Endothelial cell of umbilical vein (primary cell): Measurements from ENCODE around the gene JUNB. TPM values are rescaled to one million over a fixed set of nuclear protein-coding genes. Genes with fewer than 3 reads are reported as not detected.
A peak's percentile ranks its signal among the peaks of the same experiment; 100 is the strongest.

Source experiments
- BruUV-seq: library from RNA; stranded (reverse); fragments of 400-500 nt; replicated peaks from 2 replicates; lab custom pipeline; 2021; lab: Mats Ljungman, UMichigan
- CTCF ChIA-PET: fragments of 300-600, 350-600 bp; sonication (Branson Sonifier 250); formaldehyde crosslinking; loops from one replicate; lab custom pipeline; 2021; ENCODE audit warnings: antibody characterized with exemption, inconsistent platforms; lab: Charles Lee
- POLR2A ChIA-PET: fragments of 300-600, 350-600 bp; sonication (Branson Sonifier 250); formaldehyde crosslinking; loops from one replicate; lab custom pipeline; 2021; ENCODE audit warnings: antibody characterized with exemption, inconsistent platforms; lab: Charles Lee
- DNase-seq: peaks from one replicate; pipeline ENCODE4 v3.0.0-alpha.2; 2011; ENCODE audit warnings: low read depth, low spot score
- FAIRE-seq: peaks from 2 replicates; lab custom pipeline; 2011; peaks lifted over from hg19 to GRCh38; lab: Jason Lieb, UNC
- H2AFZ ChIP-seq: 2 replicates; pipeline ENCODE4 v1.6.0; 2012; ENCODE audit warnings: low read depth, low read length, control low read depth, inconsistent platforms
- H3K27ac ChIP-seq: 2 replicates; pipeline ENCODE4 v1.5.1; 2011; ENCODE audit warnings: low read depth, mild to moderate bottlenecking, control low read depth, low read length, moderate library complexity; ENCODE audit not compliant: insufficient read depth
- H3K27me3 ChIP-seq, 2 experiments: 2 replicates each; pipeline versions ENCODE4 v1.6.0 to v1.6.1; 2011; ENCODE audit warnings: low read length in 2 of 2, mixed read lengths in 1 of 2; ENCODE audit not compliant: control insufficient read depth in 2 of 2, insufficient read depth in 2 of 2
- H3K36me3 ChIP-seq, 2 experiments: 2 replicates in 1 of 2; 3 replicates in 1 of 2; pipeline ENCODE4 v1.5.1; 2011; ENCODE audit warnings: low read length in 2 of 2, mild to moderate bottlenecking in 1 of 2, moderate library complexity in 1 of 2; ENCODE audit not compliant: control insufficient read depth in 2 of 2, insufficient read depth in 2 of 2; ENCODE audit errors: extremely low read depth in 1 of 2
- H3K4me1 ChIP-seq: 3 replicates; pipeline ENCODE4 v1.5.1; 2011; ENCODE audit warnings: mild to moderate bottlenecking, low read length; ENCODE audit not compliant: control insufficient read depth, insufficient read depth; ENCODE audit errors: extremely low read depth
- H3K4me2 ChIP-seq: 2 replicates; pipeline ENCODE4 v1.6.1; 2011; ENCODE audit warnings: low read length, control low read depth, mixed read lengths; ENCODE audit not compliant: insufficient read depth
- H3K4me3 ChIP-seq, 3 experiments: fragments of 200-600 bp in 1 of 3; sonication (generic), shearing (Covaris generic) in 1 of 3; replicated peaks in 1 of 3; 2 replicates each; pipeline ENCODE4 v1.5.1; 2011 to 2016; ENCODE audit warnings: control low read depth in 3 of 3, low read length in 3 of 3, mild to moderate bottlenecking in 2 of 3, inconsistent platforms in 1 of 3, low read depth in 1 of 3, moderate library complexity in 1 of 3; ENCODE audit not compliant: insufficient read depth in 1 of 3
- H3K79me2 ChIP-seq: 2 replicates; pipeline ENCODE4 v1.6.0; 2012; ENCODE audit warnings: low read length, inconsistent platforms; ENCODE audit not compliant: control insufficient read depth, insufficient read depth
- H3K9ac ChIP-seq: replicated peaks from 2 replicates; pipeline ENCODE3; 2011; ENCODE audit warnings: low read length, control low read depth; ENCODE audit not compliant: insufficient read depth; ENCODE audit errors: extremely low read depth
- H3K9me1 ChIP-seq: replicated peaks from 3 replicates; pipeline ENCODE4 v1.6.0; 2011; ENCODE audit warnings: mild to moderate bottlenecking, low read length; ENCODE audit not compliant: control insufficient read depth, insufficient read depth; ENCODE audit errors: extremely low read depth
- H3K9me3 ChIP-seq: replicated peaks from 2 replicates; pipeline ENCODE4 v1.5.1; 2012; ENCODE audit warnings: low read length, inconsistent platforms; ENCODE audit not compliant: control insufficient read depth, insufficient read depth
- H4K20me1 ChIP-seq: replicated peaks from 2 replicates; pipeline ENCODE3; 2011; ENCODE audit warnings: mild to moderate bottlenecking, low read length; ENCODE audit not compliant: control insufficient read depth, insufficient read depth; ENCODE audit errors: extremely low read depth
- EZH2 ChIP-seq: IDR thresholded peaks from 2 replicates; pipeline ENCODE4 v1.6.1; 2012; ENCODE audit warnings: borderline replicate concordance, low read depth, mild to moderate bottlenecking, moderate library complexity, low read length, inconsistent platforms; ENCODE audit not compliant: severe bottlenecking
- FOS ChIP-seq: IDR thresholded peaks from 2 replicates; pipeline ENCODE4 v1.6.1; 2011; ENCODE audit warnings: mild to moderate bottlenecking, low read length, moderate library complexity, borderline replicate concordance; ENCODE audit not compliant: insufficient read depth
- GATA2 ChIP-seq: IDR thresholded peaks from 2 replicates; pipeline ENCODE4 v1.7.0; 2011; ENCODE audit warnings: low read depth, mild to moderate bottlenecking, moderate library complexity, mixed read lengths, low read length; ENCODE audit not compliant: insufficient read length, insufficient read depth
- JUN ChIP-seq: IDR thresholded peaks from 2 replicates; pipeline ENCODE4 v1.6.1; 2011; ENCODE audit warnings: borderline replicate concordance, low read depth; ENCODE audit not compliant: insufficient read length, insufficient read depth
- MYC ChIP-seq: IDR thresholded peaks from one replicate; pipeline ENCODE4 v1.6.1; 2011; ENCODE audit warnings: mild to moderate bottlenecking, low read depth, low read length
- POLR2A ChIP-seq: IDR thresholded peaks from 2 replicates; pipeline ENCODE4 v1.6.1; 2012; ENCODE audit warnings: low read depth, mild to moderate bottlenecking, control low read depth, low read length
- POLR2AphosphoS5 ChIP-seq: IDR thresholded peaks from 2 replicates; pipeline ENCODE4 v1.6.1; 2012; ENCODE audit warnings: low read depth, mild to moderate bottlenecking, control low read depth, low read length, moderate library complexity; ENCODE audit not compliant: insufficient read depth
- dilution Hi-C: fragments of 300-500 bp; cut with MboI; formaldehyde crosslinking; loops from one replicate; pipeline ENCODE4 v1.15.0; 2019; ENCODE audit warnings: low sequenced_read_pairs; ENCODE audit not compliant: extremely low pct_ligation_motif_present
- intact Hi-C: fragments of 100-400 bp; cut with micrococcal nuclease; formaldehyde crosslinking; loops from one replicate; pipeline ENCODE4 v1.10.0; 2022
- polyA plus RNA-seq, 4 experiments: library from polyadenylated mRNA; depleted of rRNA in 3 of 4; stranded (reverse) in 3 of 4; unstranded in 1 of 4; fragments of >200 nt; gene quantifications; 2 replicates each; pipeline versions ENCODE4 v1.2.1 to v1.2.3, GENCODE V29; 2011 to 2012; ENCODE audit warnings: missing spikeins in 1 of 4
- total RNA-seq: library from RNA; stranded (reverse); gene quantifications from 2 replicates; pipeline ENCODE4 v1.2.3, GENCODE V29; 2021
- TF ChIP-seq, protein P1 (sequence below): IDR thresholded peaks from 2 replicates; pipeline ENCODE4 v1.6.1; 2011; ENCODE audit not compliant: insufficient read depth, insufficient read length
- TF ChIP-seq, protein P2 (sequence below), 2 donors: IDR thresholded peaks; 1 replicate in 1 of 2; 2 replicates in 1 of 2; pipeline ENCODE4 v1.5.1; 2011; ENCODE audit warnings: low read length in 2 of 2, mild to moderate bottlenecking in 2 of 2, moderate library complexity in 2 of 2, control low read depth in 1 of 2, inconsistent platforms in 1 of 2, low read depth in 1 of 2; ENCODE audit not compliant: insufficient read depth in 1 of 2; ENCODE audit errors: extremely low read depth in 1 of 2

The JUNB gene
- total and polyA plus RNA-seq, 2 donors (not counting 3 experiments of a cell fraction or from before 2014, with no cell fraction given) = 22.8 to 74.4 TPM

DNA sequence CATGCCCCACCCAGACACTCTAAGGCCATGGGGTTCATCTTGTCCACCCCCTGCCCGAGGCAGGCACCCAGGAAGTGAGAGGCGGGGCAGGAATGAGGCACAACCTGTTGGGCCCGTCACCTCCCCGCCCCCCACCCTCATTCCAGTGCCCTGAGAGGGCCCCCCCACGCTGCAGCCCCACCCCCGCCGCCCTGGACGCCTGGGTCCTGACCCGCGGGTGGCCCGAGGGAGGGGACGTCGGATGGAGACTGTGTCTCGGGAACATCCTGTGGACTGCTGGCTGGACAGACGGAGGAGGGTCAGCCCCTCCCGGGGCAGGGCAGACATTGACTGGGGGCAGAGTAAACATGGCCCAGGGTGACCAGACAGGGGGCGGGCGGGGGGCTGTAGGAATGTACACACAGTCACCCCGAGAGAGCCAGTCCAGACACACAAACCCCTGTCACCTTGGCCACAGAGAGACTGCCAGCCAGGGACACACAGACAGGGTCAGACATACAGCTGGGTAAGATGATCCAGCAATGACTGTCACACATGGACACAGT, 7.4 kb upstream of the JUNB start:
- Histone ChIP-seq H3K79me2 (no peaks in the 10 kb centered on the region), H3K9me3 (no peaks in the 10 kb centered on the region), H4K20me1 (no peaks in the 10 kb centered on the region), H3K36me3 (no peaks in the 10 kb centered on the region), H3K4me2 (no peak overlapping the region), H3K4me1 (peaks cover 24% of the 10 kb centered on the region), H2AFZ (no peak overlapping the region), H3K4me3 (no peak overlapping the region), H3K9ac (peak overlapping the region; percentile 36), H3K9me1 (no peaks in the 10 kb centered on the region), H3K27me3 (no peaks in the 10 kb centered on the region), H3K27ac (peak overlapping the region; percentile 72)
- intact Hi-C loops = loop anchor here (2.0 to 10.0 kb wide), 2 partner anchors 151 to 319 kb away; partner anchors contain the start of genes CALR, FARSA and LYL1
- ChIA-PET POLR2A (interaction anchor here (2.8 kb wide), 1 partner anchor 8 kb away, joined by 73 read pairs; the partner anchor contains the start of gene JUNB), CTCF (no interaction called here)
- dilution Hi-C loops = no loop called here
- FAIRE-seq = no peak
- no TSS peak for BruUV-seq
- no peak for DNase-seq
- no peak for TF ChIP-seq POLR2AphosphoS5

GRCh38 chr19:12784394-12784870, 6.9 kb upstream of the JUNB start:
- Histone ChIP-seq H3K27me3 (no peaks in the 10 kb centered on the region), H3K36me3 (no peaks in the 10 kb centered on the region), H3K9ac (no peak overlapping the region), H3K79me2 (no peaks in the 10 kb centered on the region), H3K4me3 (no peak overlapping the region), H3K9me3 (no peaks in the 10 kb centered on the region), H3K4me1 (peaks cover 24% of the 10 kb centered on the region), H3K4me2 (no peak overlapping the region), H3K9me1 (no peaks in the 10 kb centered on the region), H3K27ac (peak overlapping the region; percentile 25), H4K20me1 (no peaks in the 10 kb centered on the region), H2AFZ (no peak overlapping the region)
- ChIA-PET POLR2A (no interaction called here), CTCF (no interaction called here)
- dilution Hi-C loops (no loop called here), intact Hi-C loops (loop anchor here (10.0 kb wide), 1 partner anchor 150 kb away; the partner anchor contains the start of genes CALR and FARSA)
- BruUV-seq = no TSS peak
- TF ChIP-seq, protein P1, sequence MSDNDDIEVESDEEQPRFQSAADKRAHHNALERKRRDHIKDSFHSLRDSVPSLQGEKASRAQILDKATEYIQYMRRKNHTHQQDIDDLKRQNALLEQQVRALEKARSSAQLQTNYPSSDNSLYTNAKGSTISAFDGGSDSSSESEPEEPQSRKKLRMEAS = no peak
- TF ChIP-seq, protein P2, sequence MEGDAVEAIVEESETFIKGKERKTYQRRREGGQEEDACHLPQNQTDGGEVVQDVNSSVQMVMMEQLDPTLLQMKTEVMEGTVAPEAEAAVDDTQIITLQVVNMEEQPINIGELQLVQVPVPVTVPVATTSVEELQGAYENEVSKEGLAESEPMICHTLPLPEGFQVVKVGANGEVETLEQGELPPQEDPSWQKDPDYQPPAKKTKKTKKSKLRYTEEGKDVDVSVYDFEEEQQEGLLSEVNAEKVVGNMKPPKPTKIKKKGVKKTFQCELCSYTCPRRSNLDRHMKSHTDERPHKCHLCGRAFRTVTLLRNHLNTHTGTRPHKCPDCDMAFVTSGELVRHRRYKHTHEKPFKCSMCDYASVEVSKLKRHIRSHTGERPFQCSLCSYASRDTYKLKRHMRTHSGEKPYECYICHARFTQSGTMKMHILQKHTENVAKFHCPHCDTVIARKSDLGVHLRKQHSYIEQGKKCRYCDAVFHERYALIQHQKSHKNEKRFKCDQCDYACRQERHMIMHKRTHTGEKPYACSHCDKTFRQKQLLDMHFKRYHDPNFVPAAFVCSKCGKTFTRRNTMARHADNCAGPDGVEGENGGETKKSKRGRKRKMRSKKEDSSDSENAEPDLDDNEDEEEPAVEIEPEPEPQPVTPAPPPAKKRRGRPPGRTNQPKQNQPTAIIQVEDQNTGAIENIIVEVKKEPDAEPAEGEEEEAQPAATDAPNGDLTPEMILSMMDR (IDR thresholded peaks at IDR 0.05; ENCODE audit: extremely low read depth in 1 of 2, insufficient read depth in 1 of 2, low read depth in 1 of 2, low read length in 2 of 2) = no peak
- TF ChIP-seq GATA2 (no peak), JUN (no peak), MYC (no peak), FOS (no peak), POLR2AphosphoS5 (no peak), EZH2 (no peak), POLR2A (no peak)
- FAIRE-seq (no peak), DNase-seq (no peak)
